ENCODE data around the gene CTXN1. TPM values are rescaled to one million over a fixed set of nuclear protein-coding genes. Genes with fewer than 3 reads are reported as not detected.

Gene CTXN1
- total and polyA plus RNA-seq, 8 donors, result 4.2 to 13.3 (median 8.6) TPM

- Histone ChIP-seq H3K36me3 (peaks cover 0 to 93% of the 10 kb centered on the region in 2 donors), H3K4me1 (no peaks in the 10 kb centered on the region), H3K4me3 (no peak overlapping the region), H3K27ac (no peak overlapping the region), H3K27me3 (no peaks in the 10 kb centered on the region), H3K9me3 (no peaks in the 10 kb centered on the region)
- peak in 2 of 4 donors; percentile 26 to 46 for DNase-seq
- ATAC-seq, result peak; percentile 71
- TF ChIP-seq CTCF (IDR thresholded peaks at IDR 0.05), result peak; percentile 47 to 67
- intact Hi-C loops (cut with DNase I), result no loop called here
Observed at GRCh38 chr19:7970716-7971448, 44.9 kb upstream of the CTXN1 start.

GRCh38 chr19:7969555-7969939, 43.6 kb upstream of the CTXN1 start:
- Histone ChIP-seq H3K36me3 (peaks cover 0 to 92% of the 10 kb centered on the region in 2 donors), H3K27ac (no peak overlapping the region), H3K4me1 (no peaks in the 10 kb centered on the region), H3K27me3 (no peaks in the 10 kb centered on the region), H3K4me3 (no peak overlapping the region), H3K9me3 (no peaks in the 10 kb centered on the region)
- no peak for TF ChIP-seq CTCF (IDR thresholded peaks at IDR 0.05)
- intact Hi-C loops (cut with DNase I), result loop anchor here in 1 of 2 donors (10.0 kb wide), 1 partner anchor 285 kb away; no protein-coding TSS in a partner anchor
- ATAC-seq (no peak), DNase-seq (peak in 1 of 4 donors; percentile 24)

GRCh38 chr19:7968796-7969554, 43.0 kb upstream of the CTXN1 start:
- TF ChIP-seq CTCF (IDR thresholded peaks at IDR 0.05), result no peak
- Histone ChIP-seq H3K36me3 (peaks cover 0 to 91% of the 10 kb centered on the region in 2 donors), H3K27me3 (no peaks in the 10 kb centered on the region), H3K4me3 (no peak overlapping the region), H3K4me1 (no peaks in the 10 kb centered on the region), H3K9me3 (no peaks in the 10 kb centered on the region), H3K27ac (no peak overlapping the region)
- intact Hi-C loops (cut with DNase I), result loop anchor here in 1 of 2 donors (10.0 kb wide), 1 partner anchor 286 kb away; no protein-coding TSS in a partner anchor
- ATAC-seq, result no peak
- DNase-seq, result peak in 1 of 4 donors; percentile 56

GRCh38 chr19:7968008-7968795, 42.3 kb upstream of the CTXN1 start:
- TF ChIP-seq CTCF (IDR thresholded peaks at IDR 0.05), result no peak
- DNase-seq (peak in 1 of 4 donors; percentile 44), ATAC-seq (no peak)
- intact Hi-C loops (cut with DNase I), result loop anchor here in 1 of 2 donors (10.0 kb wide), 1 partner anchor 287 kb away; no protein-coding TSS in a partner anchor
- no peak overlapping the region for H3K4me3 ChIP-seq
- H3K9me3 ChIP-seq, result no peaks in the 10 kb centered on the region
- H3K4me1 ChIP-seq, result no peaks in the 10 kb centered on the region
- H3K27me3 ChIP-seq, result no peaks in the 10 kb centered on the region
- H3K27ac ChIP-seq, result no peak overlapping the region
- peaks cover 0 to 91% of the 10 kb centered on the region in 2 donors for H3K36me3 ChIP-seq

Measured in left lung (tissue), 10 donors.